ENCODE data around the gene PTPN11. TPM values are rescaled to one million over a fixed set of nuclear protein-coding genes. Genes with fewer than 3 reads are reported as not detected.

Gene PTPN11
- total RNA-seq, 1 experiment from 2014 or later: 121 TPM

- Histone ChIP-seq H2AFZ (ENCODE audit: low read length) (no peak overlapping the region), H3K4me1 (ENCODE audit: insufficient read depth, low read length) (no peaks in the 10 kb centered on the region), H3K9me2 (replicated peaks; ENCODE audit: low read length) (no peaks in the 10 kb centered on the region), H3K27me3 (ENCODE audit: low read length) (no peaks in the 10 kb centered on the region), H3K4me3 (ENCODE audit: low read length) (no peak overlapping the region), H3K79me2 (ENCODE audit: low read length) (peaks cover 93% of the 10 kb centered on the region), H3K36me3 (ENCODE audit: low read depth, low read length) (peaks cover 4% of the 10 kb centered on the region; the same call in 1 of the 2 replicates), H3K9ac (ENCODE audit: low read length) (no peak overlapping the region), H4K20me1 (ENCODE audit: low read length) (peaks cover 27% of the 10 kb centered on the region), H3K27ac (ENCODE audit: low read length) (no peak overlapping the region), H3F3A (ENCODE audit: low read length, unreplicated experiment) (no peaks in the 10 kb centered on the region), H3K9me3 (ENCODE audit: low read length) (no peaks in the 10 kb centered on the region), H3K4me2 (ENCODE audit: low read length) (no peak overlapping the region)
- ChIA-PET POLR2A (ENCODE audit: unreplicated experiment) (no interaction called here), CTCF (no interaction called here)
- no peak for DNase-seq
- no TSS peak for BruUV-seq (replicated peaks)
- intact Hi-C loops (cut with micrococcal nuclease): no loop called here
- ATAC-seq: no peak
- TF ChIP-seq CTCF (conservative IDR thresholded peaks at IDR 0.05; ENCODE audit: low read depth, low read length) (no peak), EZH2 (IDR thresholded peaks at IDR 0.05; ENCODE audit: low read length, unreplicated experiment) (no peak), EZH2phosphoT487 (IDR thresholded peaks at IDR 0.05; ENCODE audit: borderline replicate concordance, low read length) (no peak)
Observed at GRCh38 chr12:112427760-112428159, 9.0 kb downstream of the PTPN11 start.

GRCh38 chr12:112430929-112431328 lies 12.2 kb downstream of the PTPN11 start:
- H3K27ac ChIP-seq (ENCODE audit: low read length): no peak overlapping the region
- TF ChIP-seq EZH2phosphoT487 (IDR thresholded peaks at IDR 0.05; ENCODE audit: borderline replicate concordance, low read length) (no peak), EZH2 (IDR thresholded peaks at IDR 0.05; ENCODE audit: low read length, unreplicated experiment) (no peak), CTCF (conservative IDR thresholded peaks at IDR 0.05; ENCODE audit: low read depth, low read length) (no peak)
- H4K20me1 ChIP-seq (ENCODE audit: low read length): peaks cover 16% of the 10 kb centered on the region
- H3K4me3 ChIP-seq (ENCODE audit: low read length): no peak overlapping the region
- peaks cover 92% of the 10 kb centered on the region for H3K79me2 ChIP-seq (ENCODE audit: low read length)
- no peaks in the 10 kb centered on the region for H3K4me1 ChIP-seq (ENCODE audit: insufficient read depth, low read length)
- no peak overlapping the region for H3K4me2 ChIP-seq (ENCODE audit: low read length)
- no peaks in the 10 kb centered on the region for H3K9me2 ChIP-seq (replicated peaks; ENCODE audit: low read length)
- no peaks in the 10 kb centered on the region for H3K27me3 ChIP-seq (ENCODE audit: low read length)
- no peaks in the 10 kb centered on the region for H3K9me3 ChIP-seq (ENCODE audit: low read length)
- ChIA-PET POLR2A (ENCODE audit: unreplicated experiment) (no interaction called here), CTCF (no interaction called here)
- H3K36me3 ChIP-seq (ENCODE audit: low read depth, low read length): no peaks in the 10 kb centered on the region; the same call in 1 of the 2 replicates
- intact Hi-C loops (cut with micrococcal nuclease): no loop called here
- H3K9ac ChIP-seq (ENCODE audit: low read length): no peak overlapping the region
- ATAC-seq (no peak), DNase-seq (no peak)
- BruUV-seq (replicated peaks): no TSS peak
- H2AFZ ChIP-seq (ENCODE audit: low read length): no peak overlapping the region
- no peaks in the 10 kb centered on the region for H3F3A ChIP-seq (ENCODE audit: low read length, unreplicated experiment)

- Histone ChIP-seq H3K4me2 (ENCODE audit: low read length) (no peak overlapping the region), H3K9me3 (ENCODE audit: low read length) (no peaks in the 10 kb centered on the region), H4K20me1 (ENCODE audit: low read length) (peaks cover 21% of the 10 kb centered on the region), H2AFZ (ENCODE audit: low read length) (no peak overlapping the region), H3K4me1 (ENCODE audit: insufficient read depth, low read length) (no peaks in the 10 kb centered on the region), H3K9me2 (replicated peaks; ENCODE audit: low read length) (no peaks in the 10 kb centered on the region), H3K36me3 (ENCODE audit: low read depth, low read length) (no peaks in the 10 kb centered on the region; the same call in 1 of the 2 replicates), H3K4me3 (ENCODE audit: low read length) (no peak overlapping the region), H3K27me3 (ENCODE audit: low read length) (no peaks in the 10 kb centered on the region), H3F3A (ENCODE audit: low read length, unreplicated experiment) (no peaks in the 10 kb centered on the region), H3K79me2 (ENCODE audit: low read length) (peaks cover 92% of the 10 kb centered on the region), H3K9ac (ENCODE audit: low read length) (no peak overlapping the region), H3K27ac (ENCODE audit: low read length) (no peak overlapping the region)
- intact Hi-C loops (cut with micrococcal nuclease): no loop called here
- no TSS peak for BruUV-seq (replicated peaks)
- ChIA-PET CTCF (no interaction called here), POLR2A (ENCODE audit: unreplicated experiment) (no interaction called here)
- ATAC-seq (no peak), DNase-seq (no peak)
- TF ChIP-seq EZH2 (IDR thresholded peaks at IDR 0.05; ENCODE audit: low read length, unreplicated experiment) (no peak), CTCF (conservative IDR thresholded peaks at IDR 0.05; ENCODE audit: low read depth, low read length) (no peak), EZH2phosphoT487 (IDR thresholded peaks at IDR 0.05; ENCODE audit: borderline replicate concordance, low read length) (no peak)
Observed at GRCh38 chr12:112431965-112432364, 13.2 kb downstream of the PTPN11 start.

All from PC-3 (cell line).